HG03442 (cell line): ENCODE results near the gene RNF32.
A peak's percentile ranks its signal among the peaks of the same experiment; 100 is the strongest.

Source experiments
- ATAC-seq: cut with Tn5 transposase; IDR thresholded peaks from one replicate; pipeline ENCODE4 v1.9.1; 2021; ENCODE audit warnings: mild to moderate bottlenecking, moderate library complexity; ENCODE audit not compliant: unreplicated experiment

RNF32 gene

GRCh38 chr7:156640257-156640948 is at the start of gene RNF32:
TSS of gene RNF32 (plus strand) at chr7:156640774. CDS start at chr7:156643878, 3,104 bp downstream.
- ATAC-seq, result peak; percentile 83

GRCh38 chr7:156592155-156592884 is 48.3 kb upstream of the RNF32 start:
- ATAC-seq, result no peak

- no peak for ATAC-seq
Measured at GRCh38 chr7:156594283-156595080, 46.1 kb upstream of the RNF32 start.

GRCh38 chr7:156600496-156600895 is 40.1 kb upstream of the RNF32 start:
- no peak for ATAC-seq

- no peak for ATAC-seq
Measured at GRCh38 chr7:156602283-156602682, 38.3 kb upstream of the RNF32 start.

- ATAC-seq, result no peak
Measured at GRCh38 chr7:156603011-156603410, 37.6 kb upstream of the RNF32 start.

GRCh38 chr7:156603629-156604028 is 36.9 kb upstream of the RNF32 start:
- ATAC-seq, result no peak

GRCh38 chr7:156604311-156604710 is 36.3 kb upstream of the RNF32 start:
- ATAC-seq, result no peak

- ATAC-seq, result no peak
Measured at GRCh38 chr7:156604836-156605695, 35.5 kb upstream of the RNF32 start.

GRCh38 chr7:156606135-156606534 is 34.4 kb upstream of the RNF32 start:
- no peak for ATAC-seq

GRCh38 chr7:156606691-156607331 is 33.8 kb upstream of the RNF32 start:
- no peak for ATAC-seq

- no peak for ATAC-seq
Measured at GRCh38 chr7:156607332-156608172, 33.0 kb upstream of the RNF32 start.

GRCh38 chr7:156608173-156608478 is 32.4 kb upstream of the RNF32 start:
- no peak for ATAC-seq

- no peak for ATAC-seq
Measured at GRCh38 chr7:156609010-156609877, 31.3 kb upstream of the RNF32 start.

- ATAC-seq, result no peak
Measured at GRCh38 chr7:156610130-156610529, 30.4 kb upstream of the RNF32 start.

GRCh38 chr7:156610601-156611000 is 30.0 kb upstream of the RNF32 start:
- no peak for ATAC-seq

GRCh38 chr7:156611014-156612010 is 29.3 kb upstream of the RNF32 start:
- no peak for ATAC-seq
